ENCODE data around the gene LGALS4.
"Not testable (repeated sequence)": the region's sequence is repeated elsewhere in the genome, so short reads cannot be mapped to it uniquely, and the experiment has no call there.

Gene LGALS4

DNA sequence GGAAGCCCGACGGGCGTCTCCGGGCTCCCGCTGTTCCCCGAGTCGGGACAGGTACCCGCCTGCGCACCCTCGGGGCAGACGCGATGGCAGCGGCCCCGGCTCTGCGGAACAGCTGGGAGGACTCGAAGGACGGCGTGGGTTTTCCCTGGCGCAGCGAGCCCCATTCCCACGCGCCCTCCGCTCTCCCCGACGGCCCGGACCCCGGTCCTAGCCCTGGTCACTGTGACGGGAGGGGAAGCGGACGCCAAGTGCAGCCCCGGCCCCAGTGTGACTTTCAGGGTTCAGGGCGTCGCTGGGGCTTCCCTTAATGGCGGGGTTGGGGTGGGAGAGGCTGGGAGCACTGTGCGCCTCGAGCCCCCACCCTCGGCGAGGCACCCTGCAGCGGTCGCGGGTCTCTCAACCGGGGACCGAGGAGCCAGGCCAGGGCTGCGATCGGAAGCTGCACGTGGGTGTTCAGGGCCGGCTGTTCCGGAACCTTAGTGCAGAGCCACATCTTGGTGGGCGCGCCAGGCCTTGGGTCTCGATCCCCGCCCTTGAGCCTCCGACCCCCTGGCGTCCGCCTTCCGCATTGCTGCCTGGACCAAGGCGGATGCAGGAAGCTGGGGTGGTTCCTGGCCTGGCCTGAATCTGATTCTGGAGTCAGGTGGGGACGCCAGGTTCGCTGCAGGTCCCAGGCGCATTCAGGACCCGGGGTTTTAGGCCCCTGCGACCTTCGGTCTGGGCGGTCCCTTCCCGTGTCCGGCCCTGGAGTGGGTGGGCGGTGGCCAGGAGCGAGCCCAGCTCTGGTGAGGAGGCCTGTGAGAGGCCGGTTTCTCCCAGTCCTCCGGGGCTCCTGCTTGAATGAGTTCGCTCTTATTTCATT is 20.3 kb downstream of the LGALS4 start:
- DNase-seq, result no peak

DNA sequence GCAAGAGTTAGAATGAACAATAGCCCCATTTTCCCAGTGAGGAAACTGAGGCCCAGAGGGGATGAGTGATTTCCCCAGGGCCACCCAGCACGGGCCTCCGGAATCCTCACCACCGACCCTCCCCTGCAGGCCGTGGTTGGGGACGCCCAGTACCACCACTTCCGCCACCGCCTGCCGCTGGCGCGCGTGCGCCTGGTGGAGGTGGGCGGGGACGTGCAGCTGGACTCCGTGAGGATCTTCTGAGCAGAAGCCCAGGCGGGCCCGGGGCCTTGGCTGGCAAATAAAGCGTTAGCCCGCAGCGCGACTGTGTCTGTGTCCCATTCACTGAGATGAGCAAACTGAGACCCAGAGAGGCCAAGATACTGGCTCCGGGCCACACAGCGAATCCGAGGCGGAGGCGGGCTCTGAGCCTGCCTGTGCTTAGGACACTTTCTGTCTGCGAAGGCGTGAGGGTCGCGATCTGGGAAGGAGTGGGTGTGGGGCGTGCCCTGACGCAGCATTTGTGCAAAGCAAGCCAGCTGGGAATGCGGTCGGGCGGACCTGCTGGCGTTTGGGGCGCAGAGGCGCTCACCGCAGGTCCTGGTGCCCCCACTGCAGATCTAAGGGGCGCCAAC is 21.2 kb downstream of the LGALS4 start:
- not testable (repeated sequence) for DNase-seq

DNA sequence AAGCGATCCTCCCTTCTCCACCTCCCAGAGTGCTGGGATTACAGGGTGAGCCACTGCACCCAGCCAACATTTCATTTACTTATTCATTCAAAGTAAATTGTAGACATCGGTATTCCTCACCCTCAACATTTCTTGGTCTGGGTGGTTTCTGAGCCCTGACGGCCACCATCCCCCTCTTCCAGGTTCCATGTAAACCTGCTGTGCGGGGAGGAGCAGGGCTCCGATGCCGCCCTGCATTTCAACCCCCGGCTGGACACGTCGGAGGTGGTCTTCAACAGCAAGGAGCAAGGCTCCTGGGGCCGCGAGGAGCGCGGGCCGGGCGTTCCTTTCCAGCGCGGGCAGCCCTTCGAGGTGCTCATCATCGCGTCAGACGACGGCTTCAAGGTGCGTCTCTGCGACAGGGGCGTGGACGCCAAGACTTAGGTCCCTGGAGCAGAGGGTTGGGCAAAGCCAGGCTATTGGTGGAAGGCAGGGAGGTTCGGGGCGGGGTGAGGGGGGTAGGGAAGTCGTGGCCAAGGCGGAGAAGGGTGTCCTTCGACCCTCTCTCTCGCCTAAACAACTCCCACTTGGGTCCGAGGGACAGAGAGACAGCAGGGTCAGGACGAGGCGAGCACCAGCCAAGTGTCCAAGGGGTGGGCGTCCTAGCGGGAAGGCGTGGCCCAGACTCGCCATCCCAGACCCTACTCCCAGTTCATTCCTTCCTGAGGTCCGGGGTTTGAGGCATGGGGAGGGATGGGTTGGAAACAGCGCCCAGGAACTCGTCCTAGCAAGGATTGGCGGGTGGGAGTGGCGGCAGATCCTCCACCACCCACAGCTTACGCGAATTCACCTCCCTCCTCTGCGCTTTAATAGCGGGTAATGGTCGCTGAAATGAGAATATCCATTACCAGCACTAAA is 22.0 kb downstream of the LGALS4 start:
- DNase-seq, result not testable (repeated sequence)

DNA sequence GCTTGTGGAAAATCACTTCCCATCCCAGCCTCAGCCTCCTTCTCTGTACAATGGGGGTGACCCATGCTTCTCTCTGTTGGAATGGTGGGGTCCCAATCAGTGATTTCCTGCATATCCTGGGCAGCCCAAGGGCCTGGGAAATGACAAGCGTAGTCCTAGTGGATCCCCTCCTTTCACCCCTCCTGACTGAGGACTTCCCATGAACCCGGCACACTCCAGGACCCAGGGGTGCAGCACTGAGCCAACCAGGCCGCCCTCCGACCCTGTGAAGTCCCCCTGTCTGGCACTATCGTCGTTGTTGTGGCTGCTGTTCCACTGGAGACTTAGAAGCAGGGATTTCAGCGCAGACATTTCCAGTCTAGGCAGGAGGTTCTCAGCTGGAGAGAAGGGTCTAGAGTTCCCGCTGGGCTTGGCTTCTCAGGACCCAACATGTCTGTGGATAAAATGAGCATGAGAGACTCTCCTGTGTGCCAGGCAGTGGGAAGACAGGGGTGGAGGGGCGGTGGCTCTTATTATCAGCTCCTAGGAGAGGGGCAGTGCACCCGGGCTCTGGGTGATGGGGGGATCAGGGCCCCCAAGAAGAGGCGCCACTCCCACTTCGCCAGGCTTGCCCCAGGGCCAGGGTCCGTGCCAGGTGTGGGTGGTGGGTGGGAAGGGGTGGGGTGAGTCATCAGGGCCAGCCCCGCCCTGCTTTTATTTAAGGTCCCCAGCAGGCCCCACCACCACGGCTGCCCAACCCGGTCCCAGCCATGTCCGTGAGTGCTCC is 24.1 kb downstream of the LGALS4 start, which contains the start of gene LGALS7B:
Gene LGALS7B, plus strand, starts transcription at position 723 of the 766 bp plus-strand sequence. Its CDS starts 27 bp downstream, at position 750.
- no peak for DNase-seq

DNA sequence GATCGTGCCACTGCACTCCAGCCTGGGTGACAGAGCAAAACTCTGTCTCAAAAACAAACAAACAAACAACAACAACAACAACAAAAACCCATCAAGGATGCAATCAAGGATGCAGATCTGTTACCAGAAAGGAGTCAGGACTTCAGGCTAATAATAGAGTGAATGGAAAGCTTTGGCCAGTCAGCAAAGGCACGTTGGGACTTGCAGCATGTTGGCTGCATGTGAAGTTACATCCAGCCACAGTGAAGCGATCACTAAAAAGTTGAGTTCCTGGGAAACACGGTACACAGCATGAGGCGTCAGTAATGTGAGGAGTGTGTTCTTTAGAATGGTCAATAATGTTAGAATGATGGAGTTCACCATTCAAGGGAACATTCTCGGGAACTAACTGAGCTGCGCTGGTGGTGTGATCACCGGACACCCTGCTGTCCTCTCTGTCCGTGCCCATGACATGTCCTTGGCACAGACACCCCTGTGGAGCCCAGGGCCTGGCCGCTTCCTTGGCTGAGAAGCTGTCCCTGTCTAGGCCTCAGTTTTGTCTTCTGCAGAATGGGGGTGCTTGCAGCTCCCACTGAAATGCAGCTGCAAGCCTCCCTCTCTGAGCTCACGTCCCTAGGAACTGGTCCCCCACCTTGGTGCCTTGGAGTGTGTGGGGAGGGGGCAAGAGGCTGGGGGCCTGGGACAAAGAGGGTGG is 26.0 kb downstream of the LGALS4 start:
- DNase-seq, result no peak

DNA sequence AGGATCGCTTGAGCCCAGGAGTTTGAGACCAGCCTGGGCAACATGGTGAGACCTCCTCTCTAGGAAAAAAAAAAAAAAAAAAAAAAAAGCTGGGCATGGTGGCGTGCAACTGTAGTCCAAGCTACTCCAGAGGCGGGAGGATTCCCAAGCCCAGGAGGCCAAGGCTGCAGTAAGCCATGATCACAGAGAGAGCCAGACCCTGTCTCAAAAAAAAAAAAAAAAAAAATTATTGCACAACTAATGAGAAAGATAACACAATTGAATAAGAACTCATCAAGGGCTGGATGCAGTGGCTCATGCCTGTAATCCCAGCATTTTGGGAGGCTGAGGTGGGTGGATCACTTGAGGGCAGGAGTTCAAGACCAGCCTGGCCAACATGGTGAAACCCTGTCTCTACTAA is 26.7 kb downstream of the LGALS4 start:
- not testable (repeated sequence) for DNase-seq

DNA sequence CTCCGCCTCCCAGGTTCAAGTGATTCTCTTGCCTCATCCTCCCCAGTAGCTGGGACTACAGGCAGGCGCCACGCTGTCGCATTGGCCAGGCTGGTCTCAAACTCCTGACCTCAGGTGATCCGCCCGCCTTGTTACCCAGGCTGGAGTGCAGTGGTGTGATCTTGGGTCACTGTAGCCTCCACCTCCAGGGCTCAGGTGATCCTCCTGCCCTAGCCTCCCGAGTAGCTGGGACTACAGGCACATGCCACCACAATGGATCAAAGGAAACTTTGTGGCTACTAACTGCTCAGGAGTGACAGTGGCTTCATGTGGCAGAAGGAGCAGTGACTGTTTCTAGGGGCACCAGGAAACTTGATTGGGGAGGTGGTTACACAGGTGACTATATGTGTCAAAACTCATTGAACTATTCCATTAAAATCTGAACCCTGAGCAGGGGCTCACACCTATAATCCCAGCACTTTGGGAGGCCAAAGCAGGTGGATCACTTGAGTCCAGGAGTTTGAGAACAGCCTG is 27.5 kb downstream of the LGALS4 start:
- DNase-seq, result no peak

DNA sequence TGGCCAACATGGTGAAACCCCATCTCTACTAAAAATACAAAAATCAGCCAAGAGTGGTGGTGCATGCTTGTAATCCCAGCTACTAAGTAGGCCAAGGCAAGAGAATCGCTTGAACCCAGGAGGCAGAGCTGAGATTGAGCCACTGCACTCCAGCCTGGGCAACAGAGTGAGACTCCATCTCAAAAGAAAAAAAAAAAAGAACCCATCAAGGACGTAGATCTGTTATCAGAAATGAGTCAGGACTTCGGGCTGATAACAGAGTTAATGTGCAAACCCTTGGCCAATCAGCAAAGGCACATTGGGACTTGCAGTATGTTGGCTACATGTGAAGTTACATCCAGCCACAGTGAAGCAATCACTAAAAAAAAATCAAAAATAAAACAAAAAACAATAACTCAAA is 28.5 kb downstream of the LGALS4 start:
- DNase-seq, result no peak

DNA sequence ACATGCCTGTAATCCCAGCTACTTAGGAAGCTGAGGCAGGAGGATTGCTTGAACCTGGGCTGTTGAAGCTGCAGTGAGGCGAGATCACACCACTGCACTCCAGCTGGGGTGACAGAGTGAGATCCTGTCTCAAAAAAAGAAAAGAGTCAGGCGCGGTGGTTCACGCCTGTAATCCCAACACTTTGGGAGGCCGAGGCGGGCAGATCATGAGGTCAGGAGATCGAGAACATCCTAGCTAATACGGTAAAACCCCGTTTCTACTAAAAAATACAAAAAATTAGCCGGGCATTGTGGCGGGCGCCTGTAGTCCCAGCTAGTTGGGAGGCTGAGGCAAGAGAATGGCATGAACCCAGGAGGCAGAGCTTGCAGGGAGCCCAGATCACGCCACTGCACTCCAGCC is 30.5 kb downstream of the LGALS4 start:
- not testable (repeated sequence) for DNase-seq

DNA sequence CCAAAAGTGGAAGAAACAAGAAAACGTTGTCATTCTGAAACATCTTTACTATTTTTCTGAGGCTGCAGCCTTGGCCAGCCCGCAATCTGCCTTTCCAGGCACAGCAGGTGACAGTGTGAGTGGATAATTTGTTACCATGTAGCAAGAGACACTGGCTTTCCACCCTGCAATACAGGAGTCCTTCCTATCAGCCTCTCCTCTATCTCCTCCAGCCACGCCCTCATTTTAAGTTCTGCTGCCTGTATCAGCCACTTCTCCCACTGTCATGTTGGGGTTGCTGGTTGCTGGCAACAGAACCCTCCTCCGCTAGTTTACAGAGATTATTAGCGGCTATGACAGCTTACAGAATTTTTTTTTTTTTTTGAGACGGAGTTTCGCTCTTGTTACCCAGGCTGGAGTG is 31.7 kb downstream of the LGALS4 start:
- no peak for DNase-seq

DNA sequence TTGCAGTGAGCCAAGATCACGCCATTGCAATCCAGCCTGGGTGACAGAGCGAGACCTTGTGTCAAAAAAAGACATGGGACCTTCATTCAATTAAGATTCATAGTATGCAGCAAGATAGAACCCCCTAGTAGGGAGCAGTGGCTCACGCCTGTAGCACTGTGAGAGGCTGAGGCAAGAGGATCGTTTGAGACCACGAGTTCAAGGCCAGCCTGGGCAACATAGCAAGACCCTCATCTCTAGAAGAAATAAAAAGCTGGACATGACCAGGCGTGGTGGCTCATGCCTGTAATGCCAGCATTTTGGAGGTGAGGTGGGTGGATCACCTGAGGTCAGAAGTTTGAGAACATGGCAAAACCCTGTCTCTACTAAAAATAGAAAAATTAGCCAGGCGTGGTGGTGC is 32.3 kb downstream of the LGALS4 start:
- DNase-seq, result no peak

DNA sequence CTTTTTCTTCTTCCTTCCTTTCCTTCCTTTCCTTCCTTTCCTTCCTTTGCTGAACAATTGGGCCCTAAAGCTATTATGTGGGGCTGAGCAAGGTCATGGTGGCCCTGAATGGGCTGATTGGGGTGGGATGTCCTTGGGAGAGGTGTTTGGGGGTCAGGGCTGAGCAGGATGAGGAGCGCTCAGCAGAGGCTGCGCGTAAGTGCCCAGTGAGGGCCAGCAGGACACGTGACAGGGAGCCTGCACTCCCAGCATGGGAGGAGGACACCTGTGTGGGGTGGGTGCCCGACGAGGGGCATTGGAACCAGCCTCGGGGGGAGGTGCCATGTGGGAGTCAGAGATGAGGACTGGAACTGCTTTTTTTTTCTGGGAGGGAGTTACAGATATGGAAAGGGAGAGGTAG is 34.0 kb downstream of the LGALS4 start:
- DNase-seq, result no peak

DNA sequence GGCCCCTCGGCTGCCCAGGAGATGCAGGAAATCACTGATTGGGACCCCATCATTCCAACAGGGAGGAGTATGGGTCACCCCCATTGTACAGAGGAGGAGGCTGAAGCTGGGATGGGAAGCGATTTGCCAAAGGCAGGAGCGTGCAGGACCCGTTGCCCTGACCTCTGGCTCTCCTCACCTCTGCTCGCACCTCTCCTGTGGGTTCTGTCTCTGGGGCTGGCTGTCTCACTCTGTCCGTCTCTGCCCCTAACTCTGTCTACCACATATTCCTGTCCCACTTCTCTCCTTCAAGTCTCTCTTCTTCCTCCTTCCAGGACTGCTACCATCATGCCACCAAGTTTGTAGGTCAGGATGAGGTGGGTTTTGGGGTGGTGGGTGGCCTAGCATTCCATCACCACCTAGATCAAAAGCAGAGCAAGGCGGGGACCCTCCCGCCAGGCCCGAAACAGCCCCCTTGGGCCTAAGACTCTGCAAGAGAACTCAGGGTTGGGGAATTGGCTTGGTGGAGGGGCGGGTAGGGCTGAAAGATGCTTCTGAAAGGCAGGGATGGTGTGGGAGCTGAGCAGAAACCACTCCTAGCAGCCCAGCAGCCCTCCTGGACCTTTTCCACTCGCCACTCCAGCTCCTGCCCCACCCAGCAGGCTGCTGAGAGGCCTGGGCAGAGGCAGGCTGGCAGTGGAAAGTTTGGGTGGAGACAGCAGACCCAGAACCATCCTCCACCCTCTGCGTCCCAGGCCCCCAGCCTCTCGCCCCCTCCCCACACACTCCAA is 38.4 kb downstream of the LGALS4 start:
- DNase-seq, result no peak

DNA sequence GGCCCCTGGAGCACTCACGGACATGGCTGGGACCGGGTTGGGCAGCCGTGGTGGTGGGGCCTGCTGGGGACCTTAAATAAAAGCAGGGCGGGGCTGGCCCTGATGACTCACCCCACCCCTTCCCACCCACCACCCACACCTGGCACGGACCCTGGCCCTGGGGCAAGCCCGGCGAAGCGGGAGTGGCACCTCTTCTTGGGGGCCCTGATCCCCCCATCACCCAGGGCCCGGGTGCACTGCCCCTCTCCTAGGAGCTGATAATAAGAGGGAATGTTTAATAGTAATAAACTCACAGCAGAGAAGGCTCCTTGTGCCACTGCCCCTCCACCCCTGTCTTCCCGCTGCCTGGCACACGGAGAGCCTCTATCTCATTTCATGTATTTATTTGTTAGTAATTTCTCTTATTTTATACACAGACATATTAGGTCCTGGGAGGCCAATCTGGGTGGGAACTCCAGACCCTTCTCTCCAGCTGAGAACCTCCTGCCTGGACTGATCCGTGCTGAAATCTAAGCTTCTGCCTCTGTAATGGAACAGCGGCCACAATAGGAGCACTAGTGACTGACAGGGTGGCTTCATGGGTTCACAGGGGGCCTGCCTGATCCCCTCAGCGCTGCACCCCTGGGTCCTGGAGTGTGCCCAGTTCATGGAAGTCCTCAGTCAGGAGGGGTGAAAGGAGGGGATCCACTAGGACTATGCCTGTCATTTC is 39.1 kb downstream of the LGALS4 start, which contains the start of gene LGALS7:
Gene LGALS7, minus strand, starts transcription at position 49 of the 709 bp plus-strand sequence. Its CDS starts 25 bp downstream, at position 24.
- peak; percentile 34 for DNase-seq

DNA sequence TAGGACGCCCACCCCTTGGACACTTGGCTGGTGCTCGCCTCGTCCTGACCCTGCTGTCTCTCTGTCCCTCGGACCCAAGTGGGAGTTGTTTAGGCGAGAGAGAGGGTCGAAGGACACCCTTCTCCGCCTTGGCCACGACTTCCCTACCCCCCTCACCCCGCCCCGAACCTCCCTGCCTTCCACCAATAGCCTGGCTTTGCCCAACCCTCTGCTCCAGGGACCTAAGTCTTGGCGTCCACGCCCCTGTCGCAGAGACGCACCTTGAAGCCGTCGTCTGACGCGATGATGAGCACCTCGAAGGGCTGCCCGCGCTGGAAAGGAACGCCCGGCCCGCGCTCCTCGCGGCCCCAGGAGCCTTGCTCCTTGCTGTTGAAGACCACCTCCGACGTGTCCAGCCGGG is 41.2 kb downstream of the LGALS4 start:
- DNase-seq, result not testable (repeated sequence)

DNA sequence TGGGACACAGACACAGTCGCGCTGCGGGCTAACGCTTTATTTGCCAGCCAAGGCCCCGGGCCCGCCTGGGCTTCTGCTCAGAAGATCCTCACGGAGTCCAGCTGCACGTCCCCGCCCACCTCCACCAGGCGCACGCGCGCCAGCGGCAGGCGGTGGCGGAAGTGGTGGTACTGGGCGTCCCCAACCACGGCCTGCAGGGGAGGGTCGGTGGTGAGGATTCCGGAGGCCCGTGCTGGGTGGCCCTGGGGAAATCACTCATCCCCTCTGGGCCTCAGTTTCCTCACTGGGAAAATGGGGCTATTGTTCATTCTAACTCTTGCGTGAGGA is 41.8 kb downstream of the LGALS4 start:
- DNase-seq, result not testable (repeated sequence)

DNA sequence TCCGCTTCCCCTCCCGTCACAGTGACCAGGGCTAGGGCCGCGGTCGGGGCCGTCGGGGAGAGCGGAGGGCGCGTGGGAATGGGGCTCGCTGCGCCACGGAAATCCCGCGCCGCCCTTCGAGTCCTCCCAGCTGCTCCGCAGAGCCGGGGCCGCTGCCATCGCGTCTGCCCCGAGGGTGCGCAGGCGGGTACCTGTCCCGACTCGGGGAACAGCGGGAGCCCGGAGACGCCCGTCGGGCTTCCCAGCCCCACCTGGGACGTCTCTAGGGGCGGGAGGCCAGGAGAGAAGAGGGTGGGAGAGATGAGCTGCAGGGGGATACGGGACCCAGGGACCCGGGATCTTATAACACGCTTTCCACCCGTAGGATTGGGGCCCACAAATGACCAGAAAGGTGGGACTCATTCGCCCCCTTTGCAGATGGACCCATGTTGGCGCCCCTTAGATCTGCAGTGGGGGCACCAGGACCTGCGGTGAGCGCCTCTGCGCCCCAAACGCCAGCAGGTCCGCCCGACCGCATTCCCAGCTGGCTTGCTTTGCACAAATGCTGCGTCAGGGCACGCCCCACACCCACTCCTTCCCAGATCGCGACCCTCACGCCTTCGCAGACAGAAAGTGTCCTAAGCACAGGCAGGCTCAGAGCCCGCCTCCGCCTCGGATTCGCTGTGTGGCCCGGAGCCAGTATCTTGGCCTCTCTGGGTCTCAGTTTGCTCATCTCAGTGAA is 42.4 kb downstream of the LGALS4 start:
- DNase-seq, result not testable (repeated sequence)

DNA sequence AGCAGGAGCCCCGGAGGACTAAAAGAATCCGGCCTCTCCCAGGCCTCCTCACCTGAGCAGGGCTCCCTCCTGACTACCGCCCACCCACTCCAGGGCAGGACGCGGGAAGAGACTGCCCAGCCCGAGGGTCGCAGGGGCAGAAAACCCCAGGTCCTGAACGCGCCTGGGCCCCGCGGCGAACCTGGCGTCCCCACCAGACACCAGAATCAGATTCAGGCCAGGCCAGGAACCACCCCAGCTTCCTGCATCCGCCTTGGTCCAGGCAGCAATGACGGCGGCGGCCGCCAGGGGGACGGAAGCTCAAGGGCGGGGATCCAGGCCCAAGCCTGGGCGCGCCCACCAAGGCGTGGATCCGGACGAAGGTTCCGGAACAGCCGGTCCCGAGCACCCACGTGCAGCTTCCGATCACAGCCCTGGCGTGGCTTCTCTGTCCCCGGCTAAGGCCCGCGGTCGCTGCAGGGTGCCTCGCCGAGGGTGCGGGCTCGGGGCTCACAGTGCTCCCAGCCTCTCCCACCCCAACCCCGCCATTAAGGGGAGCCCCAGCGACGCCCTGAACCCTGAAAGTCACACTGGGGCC is 43.0 kb downstream of the LGALS4 start:
- no peak for DNase-seq

All from NCI-H1694 treated with DMSO at 0.1 percent for 48 hours (cell line).